Lung (tissue), 12 donors: ENCODE data around the gene ATXN2. TPM values are rescaled to one million over a fixed set of nuclear protein-coding genes. Genes with fewer than 3 reads are reported as not detected.

Experiments
- ATAC-seq: fragments of 200-7000 bp; cut with Tn5 transposase; one replicate; pipeline ENCODE4 v1.9.1; 2020; ENCODE audit warnings: moderate number of reproducible peaks; ENCODE audit not compliant: insufficient read depth, low FRiP score
- DNase-seq, 3 donors: peaks; one replicate each; pipeline ENCODE4 v3.0.0-alpha.2; 2013 to 2017
- H3K27ac ChIP-seq, 2 donors: one replicate each; pipeline ENCODE4 v1.5.1; 2013; ENCODE audit warnings: mild to moderate bottlenecking in 2 of 2, moderate library complexity in 2 of 2, control low read depth in 1 of 2, inconsistent platforms in 1 of 2, low read depth in 1 of 2, low read length in 1 of 2
- H3K27me3 ChIP-seq, 3 donors: one replicate each; pipeline ENCODE4 v1.5.1; 2013; ENCODE audit warnings: low read length in 2 of 3; ENCODE audit not compliant: control insufficient read depth in 3 of 3, insufficient read depth in 3 of 3
- H3K36me3 ChIP-seq, 4 donors: one replicate each; pipeline ENCODE4 v1.5.1; 2013; ENCODE audit warnings: low read length in 4 of 4, mild to moderate bottlenecking in 1 of 4, moderate library complexity in 1 of 4; ENCODE audit not compliant: control insufficient read depth in 4 of 4, insufficient read depth in 4 of 4
- H3K4me1 ChIP-seq, 5 donors: one replicate each; pipeline ENCODE4 v1.5.1; 2013; ENCODE audit warnings: low read length in 5 of 5, mild to moderate bottlenecking in 2 of 5, moderate library complexity in 1 of 5; ENCODE audit not compliant: control insufficient read depth in 5 of 5, insufficient read depth in 5 of 5
- H3K4me3 ChIP-seq: one replicate; pipeline ENCODE4 v1.5.1; 2013; ENCODE audit warnings: mild to moderate bottlenecking, control low read depth, moderate library complexity
- H3K9ac ChIP-seq, 2 donors: one replicate each; pipeline ENCODE4 v1.5.1; 2013; ENCODE audit warnings: low read length in 2 of 2, control low read depth in 1 of 2; ENCODE audit not compliant: insufficient read depth in 1 of 2
- H3K9me3 ChIP-seq, 4 donors: one replicate each; pipeline ENCODE4 v1.5.1; 2013; ENCODE audit warnings: low read length in 3 of 4, mild to moderate bottlenecking in 1 of 4, moderate library complexity in 1 of 4; ENCODE audit not compliant: control insufficient read depth in 4 of 4, insufficient read depth in 3 of 4
- WGBS, 2 donors: extraction: QIAGEN DNeasy Blood & Tissue Kit; methylation state at CpG; one replicate each; pipeline ENCODE4 v1.1.7; 2013; 5-methylcytosine and 5-hydroxymethylcytosine counted together
- polyA plus RNA-seq, 2 donors: library from polyadenylated mRNA; stranded (reverse); fragments of 200-250 nt; gene quantifications; one replicate each; pipeline ENCODE4 v1.2.1, GENCODE V29; 2013
- total RNA-seq, 2 donors: library from RNA; depleted of rRNA in 1 of 2; stranded (reverse); fragments of >200 nt in 1 of 2; gene quantifications; one replicate each; pipeline ENCODE4 v1.2.1, GENCODE V29; 2014 to 2021
- TF ChIP-seq, protein P1 (sequence below): IDR thresholded peaks from 2 replicates; pipeline ENCODE4 v1.5.1; 2012; ENCODE audit warnings: mild to moderate bottlenecking; ENCODE audit errors: control extremely low read depth, extremely low read depth
- donor health status: control.
- donor health status: control.
- donor health status: Bipolar disorder and iron deficiency.
- donor health status: healthy.
- donor health status: DM: yes; HTN: yes; CAD: no.

ATXN2 gene
- total and polyA plus RNA-seq, 4 donors, result 18.0 to 100 (median 43.5) TPM

DNA sequence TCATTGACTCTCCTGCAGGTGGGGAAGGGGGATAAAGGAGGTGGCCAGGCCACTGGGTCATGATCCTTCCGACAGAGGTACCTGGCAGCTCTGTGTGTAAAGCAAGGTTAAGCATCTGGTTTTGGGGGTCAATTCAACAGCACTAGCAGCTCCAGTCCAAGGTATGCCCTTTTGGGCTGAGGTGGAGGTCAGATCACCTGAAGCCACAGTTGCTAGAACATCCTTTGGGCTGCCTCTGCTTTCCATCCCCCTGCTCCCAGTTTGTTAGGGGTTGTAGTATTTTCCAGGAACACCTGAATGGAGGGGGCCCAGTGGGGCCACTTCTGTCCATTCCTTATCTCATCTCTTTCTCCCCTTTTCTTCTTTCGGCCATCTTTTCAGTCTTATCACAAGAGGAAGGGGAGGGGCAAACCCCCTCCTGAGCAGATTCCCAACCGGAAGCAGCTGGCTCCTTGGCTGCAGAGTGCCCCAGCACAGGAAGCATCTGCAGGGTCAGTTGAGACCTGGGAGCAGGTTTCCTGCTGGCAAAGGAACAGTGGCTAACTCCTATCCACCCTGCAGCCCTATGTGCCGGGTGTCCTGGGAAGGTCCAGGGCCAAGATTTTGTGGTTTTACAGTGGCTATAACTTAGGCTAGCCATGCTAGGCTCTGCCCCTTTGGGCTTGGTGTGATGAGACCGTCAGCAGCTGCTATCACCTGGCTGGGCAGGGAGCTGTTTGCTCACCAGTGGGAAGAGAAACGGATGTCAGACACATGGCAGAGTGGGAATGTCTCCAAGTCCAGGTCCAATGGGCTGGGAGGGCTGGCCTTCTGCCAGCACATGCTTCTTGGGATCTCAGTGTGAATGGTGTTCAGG lies 153.2 kb downstream of the ATXN2 start:
- no peaks in the 10 kb centered on the region for H3K9me3 ChIP-seq
- H3K36me3 ChIP-seq, result peaks cover 11 to 54% (median 27%) of the 10 kb centered on the region in 4 donors
- DNase-seq (peak; percentile 49 to 74 (median 50)), ATAC-seq (no peak)
- H3K9ac ChIP-seq, result no peak overlapping the region
- TF ChIP-seq, protein P1, sequence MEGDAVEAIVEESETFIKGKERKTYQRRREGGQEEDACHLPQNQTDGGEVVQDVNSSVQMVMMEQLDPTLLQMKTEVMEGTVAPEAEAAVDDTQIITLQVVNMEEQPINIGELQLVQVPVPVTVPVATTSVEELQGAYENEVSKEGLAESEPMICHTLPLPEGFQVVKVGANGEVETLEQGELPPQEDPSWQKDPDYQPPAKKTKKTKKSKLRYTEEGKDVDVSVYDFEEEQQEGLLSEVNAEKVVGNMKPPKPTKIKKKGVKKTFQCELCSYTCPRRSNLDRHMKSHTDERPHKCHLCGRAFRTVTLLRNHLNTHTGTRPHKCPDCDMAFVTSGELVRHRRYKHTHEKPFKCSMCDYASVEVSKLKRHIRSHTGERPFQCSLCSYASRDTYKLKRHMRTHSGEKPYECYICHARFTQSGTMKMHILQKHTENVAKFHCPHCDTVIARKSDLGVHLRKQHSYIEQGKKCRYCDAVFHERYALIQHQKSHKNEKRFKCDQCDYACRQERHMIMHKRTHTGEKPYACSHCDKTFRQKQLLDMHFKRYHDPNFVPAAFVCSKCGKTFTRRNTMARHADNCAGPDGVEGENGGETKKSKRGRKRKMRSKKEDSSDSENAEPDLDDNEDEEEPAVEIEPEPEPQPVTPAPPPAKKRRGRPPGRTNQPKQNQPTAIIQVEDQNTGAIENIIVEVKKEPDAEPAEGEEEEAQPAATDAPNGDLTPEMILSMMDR, result no peak
- H3K27me3 ChIP-seq, result no peaks in the 10 kb centered on the region
- WGBS, 2 donors, result 18 to 37% methylated on average over 6 of the region's 6 CpGs
- no peak overlapping the region for H3K4me3 ChIP-seq
- peak overlapping the region; percentile 14 to 76 for H3K27ac ChIP-seq
- H3K4me1 ChIP-seq, result peaks cover 0 to 38% (median 14%) of the 10 kb centered on the region in 5 donors

DNA sequence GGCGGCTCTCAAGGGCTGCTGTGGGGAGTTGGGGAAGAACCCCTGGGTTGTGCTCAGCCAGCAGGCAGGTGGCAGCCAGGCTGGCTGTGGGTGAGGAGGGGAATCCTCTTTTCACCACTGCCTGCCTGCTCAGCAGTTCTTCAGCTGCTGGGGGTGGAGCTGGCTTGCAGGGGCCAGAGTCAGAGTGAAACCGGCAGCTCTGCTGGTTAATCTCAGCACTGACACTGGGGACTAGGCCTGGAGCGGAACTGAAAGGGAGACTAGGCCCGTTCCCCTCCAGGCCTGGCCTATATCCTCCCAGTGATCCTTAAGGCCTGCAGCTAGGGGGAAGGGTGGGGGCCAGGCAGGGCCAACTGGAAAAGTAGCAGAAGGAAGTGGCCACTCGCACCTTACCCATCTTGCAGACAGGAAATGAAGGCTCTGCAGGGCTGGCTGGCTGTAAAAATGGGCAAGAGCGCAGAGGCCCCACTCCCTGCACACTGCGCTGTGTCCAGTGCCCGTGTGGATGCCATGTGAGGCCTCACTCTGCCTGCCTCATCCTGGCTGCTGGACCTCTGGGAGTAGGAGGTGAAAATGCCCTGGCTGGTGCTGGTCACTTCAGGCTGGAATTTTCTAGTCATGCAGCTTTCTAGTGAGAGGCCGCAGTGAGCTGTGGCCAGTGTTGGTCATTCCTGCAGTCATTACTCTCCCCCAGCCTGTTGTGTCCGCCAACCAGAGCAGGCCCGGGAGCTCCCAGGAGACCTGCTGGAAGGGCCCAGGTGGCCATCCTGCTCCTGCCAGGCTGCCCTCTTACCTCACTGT lies 154.0 kb downstream of the ATXN2 start:
- TF ChIP-seq, protein P1, result no peak
- no peaks in the 10 kb centered on the region for H3K9me3 ChIP-seq
- no peak overlapping the region for H3K4me3 ChIP-seq
- 40 to 48% methylated on average over 11 of the region's 11 CpGs for WGBS, 2 donors
- peaks cover 11 to 48% (median 26%) of the 10 kb centered on the region in 4 donors for H3K36me3 ChIP-seq
- peak; percentile 63 for ATAC-seq
- H3K27me3 ChIP-seq, result no peaks in the 10 kb centered on the region
- DNase-seq, result peak in 2 of 3 donors; percentile 32 to 47
- H3K4me1 ChIP-seq, result peaks cover 0 to 42% (median 14%) of the 10 kb centered on the region in 5 donors
- no peak overlapping the region for H3K9ac ChIP-seq
- H3K27ac ChIP-seq, result peak overlapping the region; percentile 14 to 76

DNA sequence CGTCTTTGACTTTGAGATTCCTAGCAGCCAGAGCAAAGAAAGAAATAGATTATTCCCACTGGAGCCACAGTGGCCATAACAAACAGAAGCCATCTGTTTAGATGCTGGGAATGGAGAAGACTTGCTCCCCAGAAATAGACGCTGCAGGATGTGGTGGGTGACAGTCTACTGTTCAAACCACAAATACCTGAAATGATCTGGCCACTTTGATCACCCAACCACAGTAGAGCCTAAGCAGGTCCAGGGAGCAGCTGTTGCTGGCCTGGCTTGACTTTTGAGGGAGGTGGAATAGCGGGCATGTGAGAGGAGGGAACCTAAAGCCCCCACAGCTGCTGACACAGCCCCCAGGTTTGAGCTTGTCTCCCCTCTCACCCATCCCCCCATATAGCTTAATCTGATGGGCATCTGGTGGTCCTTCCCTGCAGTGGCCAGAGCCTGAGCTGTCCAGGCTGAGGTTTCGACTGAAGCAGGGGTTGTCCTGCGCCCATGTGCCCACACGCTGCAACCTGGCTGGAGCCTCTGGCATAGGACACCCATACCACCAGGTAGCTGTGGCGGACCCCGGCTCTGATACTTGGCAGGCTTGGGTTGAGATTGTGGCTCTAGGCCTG lies 154.7 kb downstream of the ATXN2 start:
- H3K9ac ChIP-seq, result no peak overlapping the region
- H3K27me3 ChIP-seq, result no peaks in the 10 kb centered on the region
- peak overlapping the region in 1 of 2 donors; percentile 76 for H3K27ac ChIP-seq
- WGBS, 2 donors, result 76% methylated on average over 8 of the region's 8 CpGs
- TF ChIP-seq, protein P1, result no peak
- no peak overlapping the region for H3K4me3 ChIP-seq
- H3K36me3 ChIP-seq, result peaks cover 11 to 45% (median 27%) of the 10 kb centered on the region in 4 donors
- no peaks in the 10 kb centered on the region for H3K9me3 ChIP-seq
- DNase-seq (no peak), ATAC-seq (no peak)
- peaks cover 0 to 47% (median 14%) of the 10 kb centered on the region in 5 donors for H3K4me1 ChIP-seq
